Gastrocnemius medialis (tissue), 4 donors: Measurements from ENCODE around the gene IL11RA. TPM values are rescaled to one million over a fixed set of nuclear protein-coding genes. Genes with fewer than 3 reads are reported as not detected.

Experiments
- ATAC-seq, 2 donors: fragments of 150-250 bp; one replicate each; pipeline ENCODE4 v1.9.1; 2016
- DNase-seq, 2 donors: peaks; one replicate each; pipeline ENCODE4 v3.0.0-alpha.2; 2019
- H3K27ac ChIP-seq, 4 donors: fragments of 200-600 bp; sonication (generic); 1 replicate in 1 of 4; 2 replicates in 3 of 4; pipeline ENCODE4 v1.5.1; 2016 to 2018; ENCODE audit warnings: mild to moderate bottlenecking in 2 of 4, moderate library complexity in 1 of 4
- H3K27me3 ChIP-seq, 3 donors: fragments of 200-600 bp; sonication (generic) in 2 of 3; 1 replicate in 1 of 3; 2 replicates in 2 of 3; pipeline versions ENCODE4 v1.5.1 to v1.6.0; 2016 to 2019; ENCODE audit warnings: mild to moderate bottlenecking in 1 of 3, moderate library complexity in 1 of 3
- H3K36me3 ChIP-seq, 2 donors: fragments of 200-600 bp; sonication (generic) in 1 of 2; one replicate each; pipeline ENCODE4 v1.5.1; 2017 to 2018
- H3K4me1 ChIP-seq, 2 donors: fragments of 200-600 bp; sonication (generic) in 1 of 2; one replicate each; pipeline ENCODE4 v1.5.1; 2016 to 2017; ENCODE audit warnings: mild to moderate bottlenecking in 2 of 2
- H3K4me3 ChIP-seq, 4 donors: fragments of 200-600 bp; sonication (generic) in 3 of 4; 1 replicate in 1 of 4; 2 replicates in 3 of 4; pipeline ENCODE4 v1.5.1; 2016 to 2019; ENCODE audit warnings: mild to moderate bottlenecking in 2 of 4
- H3K9me3 ChIP-seq, 3 donors: fragments of 200-600 bp; sonication (generic) in 2 of 3; 1 replicate in 1 of 3; 2 replicates in 2 of 3; pipeline ENCODE4 v1.5.1; 2016 to 2019
- CTCF ChIP-seq, 5 experiments: fragments of 450-650 bp in 3 of 5; fragments of 200-600 bp in 2 of 5; sonication (generic) in 2 of 5; IDR thresholded peaks in 4 of 5; conservative IDR thresholded peaks in 1 of 5; 1 replicate in 4 of 5; 2 replicates in 1 of 5; pipeline ENCODE4 v1.5.1; 2016 to 2019; ENCODE audit warnings: antibody characterized with exemption in 5 of 5, mild to moderate bottlenecking in 3 of 5, moderate library complexity in 3 of 5
- POLR2A ChIP-seq, 2 donors: fragments of 450-650 bp; IDR thresholded peaks; one replicate each; pipeline ENCODE4 v1.6.1; 2017; ENCODE audit warnings: antibody characterized with exemption in 2 of 2, mild to moderate bottlenecking in 2 of 2, moderate library complexity in 2 of 2
- in situ Hi-C, 4 donors: fragments of 200-750 bp; cut with MboI; loops; one replicate each; pipeline versions ENCODE4 v1.15.0 to v1.8.0; 2017; ENCODE audit warnings: low sequenced_read_pairs in 4 of 4
- intact Hi-C: fragments of 100-400 bp; cut with DNase I; formaldehyde crosslinking; loops from one replicate; pipeline ENCODE4 v1.15.1; 2023; ENCODE audit warnings: low total_unique reads
- total RNA-seq, 4 donors: library from RNA; depleted of rRNA; stranded (reverse); fragments of >200 nt; gene quantifications; one replicate each; pipeline versions ENCODE4 v1.1.0 to v1.2.3, GENCODE V29; 2016

The IL11RA gene
- total RNA-seq, 4 donors from 2014 or later = 3.3 to 15.3 (median 11.6) TPM

GRCh38 chr9:34707130-34707529 lies 55.1 kb downstream of the IL11RA start:
- ATAC-seq = no peak
- H3K9me3 ChIP-seq = no peaks in the 10 kb centered on the region
- no peaks in the 10 kb centered on the region for H3K36me3 ChIP-seq
- intact Hi-C loops (no loop called here), in situ Hi-C loops (loop anchor here in 1 of 4 donors (10.0 kb wide), 1 partner anchor 62 kb away; the partner anchor contains the start of gene GALT)
- TF ChIP-seq POLR2A (IDR thresholded peaks at IDR 0.05) (no peak), CTCF (IDR thresholded peaks at IDR 0.05 in 4 of 5, conservative IDR thresholded peaks at IDR 0.05 in 1 of 5) (no peak)
- no peak overlapping the region for H3K4me3 ChIP-seq
- no peak for DNase-seq
- no peak overlapping the region for H3K27ac ChIP-seq
- H3K27me3 ChIP-seq = no peaks in the 10 kb centered on the region
- H3K4me1 ChIP-seq = no peaks in the 10 kb centered on the region

DNA sequence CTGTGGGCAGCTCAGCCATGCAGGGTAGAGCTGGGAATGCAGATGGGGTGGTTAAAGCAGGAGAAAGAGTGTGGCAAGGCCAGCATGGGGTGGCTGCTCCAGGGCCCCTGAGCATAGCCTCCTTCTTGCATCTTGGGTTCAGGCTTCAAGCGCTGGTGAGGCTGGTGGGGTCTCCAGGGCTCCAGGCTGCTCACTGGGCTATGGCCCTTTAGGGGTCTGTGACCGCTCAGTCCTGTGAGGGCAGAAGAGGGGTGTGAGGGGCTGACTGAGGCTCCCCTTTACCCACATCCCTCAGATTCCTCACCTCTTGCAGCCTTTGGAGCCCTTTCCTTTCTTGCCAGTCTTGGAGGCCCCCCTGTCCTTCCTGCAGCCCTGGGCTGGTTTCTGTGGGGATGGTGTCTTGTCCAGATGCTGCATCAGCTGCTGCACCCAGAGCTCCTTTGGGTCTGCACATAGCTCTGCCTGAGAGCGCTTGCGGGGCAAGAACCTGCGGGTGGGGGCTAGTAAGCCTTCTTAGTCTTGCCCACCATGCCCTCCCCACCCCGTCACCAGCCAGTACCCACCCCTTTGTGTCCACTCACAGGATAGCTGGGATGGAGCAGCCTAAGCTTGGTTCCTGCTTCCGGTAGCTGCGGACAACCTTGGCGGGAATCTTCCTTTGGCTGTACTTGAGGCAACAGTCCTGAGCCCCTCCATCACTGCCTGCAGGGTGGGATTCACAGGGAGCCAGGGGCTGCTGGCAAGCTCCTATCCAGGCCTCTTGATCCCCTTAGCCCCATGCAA lies 57.4 kb downstream of the IL11RA start:
- no peak for TF ChIP-seq CTCF (IDR thresholded peaks at IDR 0.05 in 4 of 5, conservative IDR thresholded peaks at IDR 0.05 in 1 of 5)
- TF ChIP-seq POLR2A (IDR thresholded peaks at IDR 0.05) = no peak
- H3K27ac ChIP-seq = no peak overlapping the region
- in situ Hi-C loops = loop anchor here in 1 of 4 donors (10.0 kb wide), 1 partner anchor 65 kb away; the partner anchor contains the start of gene GALT
- ATAC-seq (no peak), DNase-seq (no peak)
- H3K27me3 ChIP-seq = no peaks in the 10 kb centered on the region
- H3K9me3 ChIP-seq = no peaks in the 10 kb centered on the region
- H3K36me3 ChIP-seq = no peaks in the 10 kb centered on the region
- intact Hi-C loops = no loop called here
- H3K4me3 ChIP-seq = no peak overlapping the region
- H3K4me1 ChIP-seq = peaks cover 6 to 7% of the 10 kb centered on the region in 2 donors

DNA sequence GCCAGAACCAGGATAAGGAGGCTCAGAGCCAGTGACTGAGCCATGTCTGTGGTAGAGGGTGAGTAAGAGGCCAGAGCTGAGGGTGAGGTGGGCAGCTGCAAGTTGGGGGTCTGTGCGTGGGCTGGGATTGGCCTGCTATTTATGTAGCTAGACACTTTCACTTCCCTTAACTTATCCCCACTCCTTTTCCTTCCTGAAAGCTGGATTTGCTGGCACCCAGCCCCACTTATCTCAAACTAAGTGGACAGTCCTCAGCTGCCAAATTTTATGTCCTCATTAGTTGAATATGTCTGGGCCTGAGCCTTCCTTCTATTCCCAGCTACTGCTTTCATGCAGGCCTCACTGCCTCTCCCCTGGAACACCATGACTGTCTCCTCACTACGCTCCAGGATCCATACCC lies 58.0 kb downstream of the IL11RA start, which contains the start of gene CCL21:
TSS of gene CCL21 (minus strand) at position 114 of the 400 bp plus-strand sequence. CDS start at position 44, 70 bp downstream.
- in situ Hi-C loops (no loop called here), intact Hi-C loops (no loop called here)
- ATAC-seq = no peak
- no peaks in the 10 kb centered on the region for H3K36me3 ChIP-seq
- no peak within 1 kb of the TSS for H3K27ac ChIP-seq
- H3K4me1 ChIP-seq = peaks cover 9 to 13% of the 10 kb centered on the region in 2 donors
- H3K27me3 ChIP-seq = no peaks in the 10 kb centered on the region
- no peak for DNase-seq
- TF ChIP-seq CTCF (IDR thresholded peaks at IDR 0.05 in 4 of 5, conservative IDR thresholded peaks at IDR 0.05 in 1 of 5) (no peak), POLR2A (IDR thresholded peaks at IDR 0.05) (no peak)
- no peak within 1 kb of the TSS for H3K4me3 ChIP-seq
- no peaks in the 10 kb centered on the region for H3K9me3 ChIP-seq

Other genes with a start within 250 kb of the IL11RA start
- gene FAM219A, start 193.6 kb upstream of the IL11RA start, total RNA-seq = 10 to 100 TPM; 29.5 to 58.4 (median 41.8) TPM
- gene DNAI1, start 193.4 kb upstream of the IL11RA start, total RNA-seq = under 1 TPM in 1 of 4 donors, not detected in 3; 0.49 TPM
- under 1 TPM in 1 of 4 donors, not detected in 3; 0.65 TPM for gene ENHO, start 129.2 kb upstream of the IL11RA start, total RNA-seq
- gene CNTFR, start 62.5 kb upstream of the IL11RA start, total RNA-seq = 100 to 1,000 TPM in 3 of 4 donors, 10 to 100 TPM in 1; 19.7 to 146 (median 118) TPM
- 100 to 1,000 TPM in 2 of 4 donors, 10 to 100 TPM in 2; 53.7 to 138 (median 97.2) TPM for gene RPP25L, start 40.1 kb upstream of the IL11RA start, total RNA-seq
- 100 to 1,000 TPM in 2 of 4 donors, 10 to 100 TPM in 2; 62.8 to 174 (median 105) TPM for gene DCTN3, start 31.7 kb upstream of the IL11RA start, total RNA-seq
- not detected for gene ARID3C, start 23.1 kb upstream of the IL11RA start, total RNA-seq
- 10 to 100 TPM; 18.9 to 35.7 (median 27.4) TPM for gene SIGMAR1, start 14.4 kb upstream of the IL11RA start, total RNA-seq
- 10 to 100 TPM in 3 of 4 donors, 1 to 10 TPM in 1; 8.1 to 23.6 (median 20.0) TPM for gene GALT, start 5.5 kb upstream of the IL11RA start, total RNA-seq
- 1 to 10 TPM in 1 of 4 donors, not detected in 3; 1.7 TPM for gene CCL27, start 10.5 kb downstream of the IL11RA start, total RNA-seq
- gene CCL19, start 39.1 kb downstream of the IL11RA start, total RNA-seq = not detected
- 1 to 10 TPM in 1 of 4 donors, under 1 TPM in 2, not detected in 1; 0.87 to 1.9 (median 0.91) TPM for gene CCL21, start 58.0 kb downstream of the IL11RA start, total RNA-seq